Daoy (cell line): ENCODE data around the gene LRRC2. TPM values are rescaled to one million over a fixed set of nuclear protein-coding genes. Genes with fewer than 3 reads are reported as not detected.
A peak's percentile ranks its signal among the peaks of the same experiment; 100 is the strongest.
"Not testable (repeated sequence)": the region's sequence is repeated elsewhere in the genome, so short reads cannot be mapped to it uniquely, and the experiment has no call there.

Experiments used
- DNase-seq: peaks from one replicate; pipeline ENCODE4 v3.0.0-alpha.2; 2015; ENCODE audit warnings: low read depth
- total RNA-seq: library from RNA; depleted of rRNA; stranded (reverse); fragments of >200 nt; shearing (Covaris generic); gene quantifications from 2 replicates; pipeline ENCODE4 v1.2.3, GENCODE V29; 2014

The LRRC2 gene
- total RNA-seq, 1 experiment from 2014 or later: 0.40 TPM

DNA sequence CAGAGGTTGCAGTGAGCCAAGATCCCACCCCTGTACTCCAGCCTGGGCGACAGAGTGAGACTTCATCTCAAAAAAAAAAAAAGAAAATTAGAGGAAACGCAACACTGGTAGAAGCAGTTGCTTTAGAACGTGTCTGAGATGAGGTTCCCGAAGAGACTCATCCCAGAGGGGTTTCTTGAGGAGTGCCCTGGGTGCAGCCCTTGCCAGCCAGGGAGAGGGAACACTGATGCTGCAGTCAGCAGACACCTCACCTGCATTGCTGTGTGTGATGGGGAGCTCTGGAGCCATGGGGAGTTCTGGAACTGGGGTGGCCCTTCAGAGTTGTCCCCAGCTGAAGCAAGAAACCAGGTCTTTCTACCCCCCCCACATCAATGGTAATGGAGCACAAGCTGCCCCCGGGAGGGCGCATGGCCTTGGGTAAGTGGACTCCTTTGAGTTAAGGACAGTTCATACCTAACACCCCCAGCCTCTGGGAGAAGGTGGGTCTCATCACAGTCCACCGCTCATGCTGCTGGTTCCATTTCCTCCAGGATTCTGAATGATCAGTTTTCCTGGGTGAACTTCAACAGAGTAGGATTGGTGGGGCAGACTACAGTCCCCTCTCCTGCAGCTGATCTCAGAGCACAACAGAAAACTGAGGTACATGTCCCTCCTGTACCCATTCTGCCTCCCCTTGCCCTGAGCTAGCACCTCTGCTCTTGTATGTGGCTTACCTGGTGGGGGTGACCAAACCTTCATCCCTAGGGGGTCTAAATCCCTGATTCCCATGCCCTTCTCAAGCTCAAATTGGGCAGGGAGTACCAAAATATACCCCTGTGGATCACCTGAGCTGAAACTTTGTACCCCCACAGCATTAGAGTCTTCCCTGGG, 18.7 kb upstream of the LRRC2 start:
- DNase-seq: no peak

DNA sequence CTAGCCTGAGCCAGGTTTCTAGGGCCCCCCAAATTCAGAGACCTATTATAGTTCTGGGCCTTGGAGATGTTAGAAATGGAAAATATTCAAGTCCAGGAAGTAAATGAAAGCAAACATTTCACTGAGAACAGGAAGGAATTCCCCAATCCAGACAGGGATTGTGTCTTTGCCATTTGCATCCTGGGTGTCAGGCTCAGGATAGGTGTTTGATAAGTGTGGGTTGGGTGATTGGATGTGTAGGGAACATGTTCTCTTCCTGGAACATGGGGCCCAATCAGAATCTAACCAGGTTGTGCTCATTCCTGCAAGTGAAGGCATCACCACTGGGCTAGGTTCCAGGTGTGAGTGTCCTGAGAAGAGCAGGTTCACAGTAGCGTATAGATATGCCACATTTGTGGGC, 14.6 kb upstream of the LRRC2 start:
- no peak for DNase-seq

DNA sequence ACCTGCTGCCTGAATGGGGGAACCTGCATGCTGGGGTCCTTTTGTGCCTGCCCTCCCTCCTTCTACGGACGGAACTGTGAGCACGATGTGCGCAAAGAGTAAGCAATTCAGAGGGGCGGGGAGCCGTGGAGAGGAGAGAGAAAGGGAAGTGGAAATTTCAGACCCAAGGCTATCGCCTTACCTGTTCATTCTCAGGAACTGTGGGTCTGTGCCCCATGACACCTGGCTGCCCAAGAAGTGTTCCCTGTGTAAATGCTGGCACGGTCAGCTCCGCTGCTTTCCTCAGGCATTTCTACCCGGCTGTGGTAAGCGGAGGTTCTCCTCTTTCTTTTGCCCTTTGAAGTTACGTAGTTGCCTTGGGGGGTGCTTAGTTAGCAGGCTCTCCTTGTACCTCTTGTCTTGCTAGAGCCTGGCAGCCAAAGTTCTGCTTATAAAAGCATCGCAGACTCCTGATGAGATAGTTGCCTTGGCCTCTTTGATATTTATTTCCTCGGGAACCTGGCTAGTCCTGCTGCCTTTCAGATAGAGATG, 13.7 kb upstream of the LRRC2 start:
- no peak for DNase-seq

DNA sequence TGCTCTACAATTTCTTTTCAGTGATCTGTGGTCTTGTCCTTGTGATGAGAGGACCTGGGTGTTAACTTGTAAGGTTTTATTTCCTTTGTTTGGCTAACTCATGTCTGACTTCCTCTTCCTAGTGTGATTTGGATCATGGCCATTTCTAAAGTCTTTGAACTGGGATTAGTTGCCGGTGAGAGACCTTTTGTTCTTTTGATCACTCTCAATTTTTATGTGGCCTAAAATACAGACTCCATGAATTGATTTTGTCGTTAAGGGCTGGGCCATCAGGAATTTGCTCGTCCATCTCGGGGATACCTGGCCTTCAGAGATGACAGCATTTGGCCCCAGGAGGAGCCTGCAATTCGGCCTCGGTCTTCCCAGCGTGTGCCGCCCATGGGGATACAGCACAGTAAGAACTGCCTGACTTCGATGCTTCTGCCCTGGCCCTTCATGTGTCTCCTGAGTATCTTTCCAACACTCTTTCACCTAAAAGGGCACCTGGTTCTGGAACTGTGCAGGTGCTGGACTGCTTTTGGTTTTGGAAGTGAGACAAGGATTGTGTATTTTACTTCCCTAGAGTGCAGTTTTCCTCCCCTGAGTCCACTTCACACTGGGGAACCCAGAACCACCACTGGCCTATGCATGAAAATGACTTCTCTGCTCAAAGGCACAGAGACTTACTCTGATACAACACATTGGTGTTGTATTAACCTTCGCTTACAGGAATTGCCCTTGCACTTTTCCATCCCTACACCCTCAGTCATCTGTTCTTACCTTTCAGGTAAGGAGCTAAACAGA, 13.1 kb upstream of the LRRC2 start:
- DNase-seq: no peak

DNA sequence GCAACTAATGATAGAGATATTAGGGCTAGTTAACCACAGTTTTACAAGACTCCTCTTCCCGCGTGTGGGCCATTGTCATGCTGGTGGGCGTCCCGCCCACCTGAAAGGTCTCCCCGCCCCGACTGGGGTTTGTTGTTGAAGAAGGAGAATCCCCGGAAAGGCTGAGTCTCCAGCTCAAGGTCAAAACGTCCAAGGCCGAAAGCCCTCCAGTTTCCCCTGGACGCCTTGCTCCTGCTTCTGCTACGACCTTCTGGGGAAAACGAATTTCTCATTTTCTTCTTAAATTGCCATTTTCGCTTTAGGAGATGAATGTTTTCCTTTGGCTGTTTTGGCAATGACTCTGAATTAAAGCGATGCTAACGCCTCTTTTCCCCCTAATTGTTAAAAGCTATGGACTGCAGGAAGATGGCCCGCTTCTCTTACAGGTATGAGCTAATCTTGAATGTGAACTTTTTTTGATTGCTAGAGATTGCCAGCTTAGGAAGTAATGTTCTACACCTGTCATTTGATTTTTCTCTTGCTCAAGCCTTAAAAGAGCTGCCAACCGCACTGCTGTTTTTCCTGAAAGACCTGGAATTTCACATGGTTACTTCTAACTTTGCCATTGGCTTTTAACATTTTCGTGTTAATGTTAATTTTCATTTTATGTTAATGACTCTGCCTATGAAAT, 11.6 kb upstream of the LRRC2 start:
- DNase-seq: not testable (repeated sequence)

DNA sequence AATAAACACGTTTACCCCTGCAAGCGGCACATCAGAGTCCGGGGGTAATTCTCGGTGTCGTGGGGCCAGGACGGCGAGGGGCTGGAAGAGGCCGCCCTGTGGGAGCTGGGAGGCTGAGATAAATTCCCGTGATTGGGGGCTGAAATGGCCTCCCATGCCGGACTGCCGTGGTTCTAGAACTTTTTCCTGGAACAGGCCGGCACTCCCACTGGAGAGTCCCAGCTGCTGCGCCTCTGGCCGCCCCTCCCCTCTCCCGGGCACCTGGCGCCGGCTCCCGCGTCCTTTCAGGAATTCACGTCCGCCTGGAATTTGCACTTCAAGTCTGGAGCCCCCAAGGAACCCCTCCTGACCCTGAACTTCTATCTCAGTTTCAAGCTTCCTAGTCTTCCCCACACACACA, 10.8 kb upstream of the LRRC2 start:
- DNase-seq: no peak

DNA sequence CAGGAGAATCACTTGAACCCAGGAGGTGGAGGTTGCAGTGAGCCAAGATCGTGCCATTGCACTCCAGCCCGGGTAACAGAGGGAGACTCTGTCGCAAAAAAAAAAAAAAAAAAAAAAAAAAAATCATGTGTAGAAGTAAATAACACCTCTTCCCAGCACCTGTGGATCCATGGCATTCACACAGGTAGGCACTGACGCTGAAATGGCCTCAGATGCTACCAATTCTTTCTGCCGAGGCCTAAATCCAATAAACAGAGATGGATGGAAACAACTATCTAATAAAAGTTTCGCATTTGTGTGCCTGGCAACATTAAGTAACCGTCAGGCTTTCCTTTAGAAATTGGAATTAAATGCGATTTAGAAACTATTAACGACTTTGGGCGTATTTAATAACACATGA, 10.3 kb upstream of the LRRC2 start:
- DNase-seq: no peak

DNA sequence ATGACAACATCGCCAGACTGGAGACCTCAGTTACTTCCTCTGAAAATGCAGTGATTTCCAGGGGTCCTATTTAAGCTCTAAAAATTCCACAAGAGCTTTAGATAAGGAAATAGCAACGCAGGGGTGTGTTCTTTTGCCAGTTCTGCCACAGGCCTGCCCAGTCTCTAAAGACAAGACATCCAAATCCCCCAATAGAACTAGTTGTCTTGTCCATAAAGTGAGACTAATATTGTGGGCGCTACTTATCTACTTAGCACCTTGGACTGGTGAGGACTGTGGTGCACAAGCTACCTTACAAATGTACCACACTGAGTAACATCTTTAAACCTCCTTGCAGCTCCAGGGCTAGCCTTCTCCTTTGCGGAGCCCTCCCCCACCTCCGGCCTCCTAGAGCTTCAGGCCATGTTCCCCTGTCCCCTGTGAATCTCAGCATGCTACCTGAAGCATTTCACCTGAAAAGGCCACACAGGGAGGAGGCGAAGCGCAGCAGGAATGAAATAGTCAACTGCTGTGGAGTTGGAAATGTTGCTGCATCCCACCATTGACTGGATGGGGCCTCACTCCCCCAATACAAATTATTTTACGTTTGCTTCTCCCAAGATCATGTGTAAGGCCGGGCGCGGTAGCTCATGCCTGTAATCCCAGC, 9.6 kb upstream of the LRRC2 start:
- no peak for DNase-seq

DNA sequence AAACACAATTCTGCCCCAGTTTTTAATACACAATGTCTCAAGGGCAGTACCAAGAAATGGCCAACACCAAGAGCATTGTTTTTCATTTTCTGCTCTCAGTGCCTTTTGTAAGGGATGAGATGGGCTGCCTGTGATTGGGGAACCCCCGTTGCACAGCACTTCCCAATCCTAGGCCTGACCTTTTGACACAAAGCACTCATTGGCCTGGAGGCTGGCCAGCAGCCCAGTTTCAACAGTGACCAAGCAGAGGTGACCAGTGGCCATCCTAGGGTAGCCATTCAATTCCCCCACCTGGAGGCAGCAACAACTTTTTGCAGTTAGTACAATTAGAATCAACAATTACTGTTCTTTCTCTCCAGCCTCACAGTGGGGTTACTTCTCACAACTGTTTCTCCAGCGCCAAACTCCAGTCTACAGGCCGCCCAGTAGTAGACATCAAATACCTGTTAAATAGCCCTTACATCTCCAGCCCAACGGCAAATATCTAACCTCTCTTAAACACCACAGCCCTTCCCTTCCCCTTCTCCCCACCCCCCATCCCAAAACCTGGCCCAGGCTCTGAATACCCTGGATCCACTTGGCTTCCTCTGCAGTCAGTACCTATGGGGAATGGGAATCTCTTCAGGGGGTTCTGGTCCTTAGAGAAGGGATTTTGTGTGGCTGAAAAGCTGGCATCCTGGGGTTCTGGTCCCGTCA, 8.9 kb upstream of the LRRC2 start:
- DNase-seq: no peak

DNA sequence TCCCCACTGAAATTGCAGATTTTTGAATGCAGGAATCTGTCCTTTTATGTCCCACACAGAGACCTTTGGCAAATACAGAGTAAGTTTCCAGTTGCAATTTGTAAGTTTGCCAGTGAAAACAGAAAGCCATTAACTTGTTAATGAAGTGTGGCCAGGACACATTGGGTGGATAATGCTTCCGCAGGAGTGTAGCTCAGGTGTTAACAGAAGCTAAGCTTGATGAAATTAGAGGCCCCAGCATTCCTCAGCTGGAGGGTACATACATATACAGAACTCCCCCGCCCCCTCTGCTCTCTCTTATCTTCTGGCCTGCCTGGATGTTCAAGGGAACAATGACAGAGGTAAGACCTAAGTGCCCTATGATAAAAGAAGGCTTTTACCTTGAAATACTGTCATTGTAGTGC, 8.1 kb upstream of the LRRC2 start:
- DNase-seq: no peak

DNA sequence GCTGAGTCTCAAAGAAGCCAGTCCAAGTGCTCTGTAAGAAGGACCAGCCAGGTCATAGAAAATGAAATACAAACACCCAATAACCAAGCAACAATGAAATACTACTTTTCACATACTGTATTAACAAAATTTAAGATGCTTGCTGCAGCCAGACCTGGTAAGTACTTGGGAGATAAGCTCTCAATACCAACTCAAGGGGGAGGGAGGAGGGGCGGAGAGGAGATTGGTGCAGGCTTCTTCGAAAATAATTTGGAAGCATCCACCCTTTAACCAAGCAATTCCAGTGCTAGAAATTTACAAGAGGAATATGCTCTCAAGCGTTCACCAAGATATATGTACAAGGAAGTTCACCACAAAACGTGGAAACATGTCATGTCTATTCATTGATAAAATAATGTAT, 7.6 kb upstream of the LRRC2 start:
- DNase-seq: no peak

DNA sequence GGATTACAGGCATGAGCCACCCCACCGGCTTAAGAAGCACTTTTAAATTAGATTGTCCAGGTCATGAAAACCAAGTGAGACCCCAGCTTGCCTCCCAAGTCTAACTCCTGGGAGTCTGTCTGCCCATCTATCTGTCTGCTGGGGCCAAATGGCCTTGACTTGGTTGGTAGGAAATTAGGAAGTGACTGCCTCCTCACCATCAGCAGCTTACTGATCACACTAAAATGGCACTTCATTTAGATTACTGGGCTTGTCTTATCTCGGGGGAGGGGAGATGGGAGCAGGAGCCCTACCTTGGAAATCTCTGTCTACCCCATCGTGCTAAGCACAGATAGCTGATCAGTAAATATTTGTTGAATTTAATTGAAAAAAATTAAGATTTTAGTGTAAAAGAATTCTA, 5.6 kb upstream of the LRRC2 start:
- no peak for DNase-seq

DNA sequence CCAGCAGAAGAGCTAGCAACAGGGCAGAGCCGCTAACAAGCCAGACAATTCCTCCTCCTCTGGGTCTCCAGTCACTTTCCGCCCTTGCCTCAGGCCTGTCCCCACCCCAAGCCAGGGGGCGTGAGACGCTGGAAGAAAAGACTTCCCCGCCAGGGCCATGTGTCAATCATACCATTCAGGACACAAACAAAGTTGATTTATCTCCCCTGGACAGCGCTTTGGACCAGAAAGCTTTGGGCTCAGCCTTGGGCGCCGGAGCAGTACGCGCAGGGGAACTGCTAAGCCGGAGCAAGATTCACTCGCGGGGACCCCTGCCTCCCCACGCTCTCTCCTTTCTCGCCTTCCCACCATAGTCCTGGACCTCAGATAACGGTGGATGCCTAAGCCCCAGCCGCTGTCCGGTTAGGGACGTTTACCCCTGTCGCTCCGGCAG, 479 bp downstream of the LRRC2 start:
- no peak for DNase-seq

DNA sequence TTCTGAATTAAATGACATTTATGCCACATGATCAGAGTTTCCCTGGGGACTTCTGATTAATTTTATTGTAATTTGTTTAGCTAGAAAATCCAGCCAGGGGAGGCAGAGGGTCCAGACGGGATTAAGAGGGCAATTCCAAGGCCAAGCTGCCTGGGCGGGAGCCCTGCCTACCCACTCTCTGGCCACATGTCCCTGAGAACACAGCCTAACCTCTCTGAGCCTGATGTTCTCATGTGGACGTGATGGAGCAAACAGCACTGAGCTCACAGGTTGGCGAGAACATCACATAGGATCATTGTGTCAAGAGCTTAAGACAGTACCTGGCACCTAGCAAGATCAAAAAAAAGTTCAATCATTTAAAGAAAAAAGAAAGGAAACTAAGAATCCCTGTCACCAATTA, 1.0 kb downstream of the LRRC2 start:
- no peak for DNase-seq

DNA sequence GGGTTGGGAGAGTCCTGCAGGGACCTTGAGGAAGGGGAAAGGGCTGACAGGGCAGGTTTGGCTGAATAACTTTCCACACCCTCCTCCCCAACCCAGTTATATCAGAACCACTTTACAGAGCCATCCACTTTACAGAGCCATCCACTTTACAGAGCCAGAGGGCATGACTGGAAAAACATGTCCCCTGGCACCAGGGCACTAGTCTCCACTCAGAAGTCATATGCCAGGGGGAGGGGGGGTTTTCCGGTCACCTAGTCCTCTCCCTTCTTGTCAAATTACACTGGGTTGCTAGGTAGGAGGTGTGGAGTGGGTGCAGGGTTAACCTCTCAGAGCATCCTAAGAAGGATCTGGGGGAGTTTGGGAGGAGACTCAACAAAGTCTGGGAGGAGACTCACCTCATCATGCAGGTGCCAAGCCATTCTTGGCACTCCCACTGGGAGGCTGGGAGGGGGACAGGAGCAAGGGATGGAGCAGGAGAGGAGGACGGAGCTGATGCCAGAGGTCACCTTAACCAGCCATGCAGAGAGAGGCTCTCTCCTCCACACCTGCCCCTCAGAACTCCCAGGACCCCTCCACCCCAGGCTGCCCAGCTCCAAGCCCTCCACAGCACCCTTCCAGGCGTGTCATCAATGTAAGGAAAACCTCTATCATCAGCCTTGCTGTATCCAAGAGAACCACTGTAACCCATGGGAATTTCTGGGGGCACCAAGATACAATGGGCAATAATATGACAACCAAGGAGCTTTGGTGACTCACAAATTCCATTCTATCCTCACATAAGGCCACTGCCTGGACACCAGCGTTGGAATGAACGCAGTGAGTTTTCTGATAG, 1.7 kb downstream of the LRRC2 start:
- DNase-seq: no peak

DNA sequence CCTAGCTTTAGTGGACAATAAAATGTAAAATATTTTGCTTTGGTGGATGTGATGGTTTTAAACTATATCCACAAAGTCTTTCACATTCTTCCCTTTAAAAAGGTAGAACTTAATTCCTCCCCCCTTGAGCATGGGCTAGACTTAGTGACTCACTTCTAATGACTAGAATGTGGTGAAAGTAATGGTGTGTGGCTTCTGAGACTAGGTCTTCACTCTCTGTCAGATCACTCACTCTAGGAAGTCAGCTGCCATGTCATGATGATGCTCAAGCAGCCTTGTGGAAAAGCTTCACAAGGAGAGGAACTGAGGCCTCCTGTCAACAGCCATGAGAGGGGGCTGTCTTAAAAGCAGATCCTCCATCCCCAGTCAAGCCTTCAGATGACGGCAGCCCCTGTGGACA, 4.2 kb downstream of the LRRC2 start:
- DNase-seq: no peak

DNA sequence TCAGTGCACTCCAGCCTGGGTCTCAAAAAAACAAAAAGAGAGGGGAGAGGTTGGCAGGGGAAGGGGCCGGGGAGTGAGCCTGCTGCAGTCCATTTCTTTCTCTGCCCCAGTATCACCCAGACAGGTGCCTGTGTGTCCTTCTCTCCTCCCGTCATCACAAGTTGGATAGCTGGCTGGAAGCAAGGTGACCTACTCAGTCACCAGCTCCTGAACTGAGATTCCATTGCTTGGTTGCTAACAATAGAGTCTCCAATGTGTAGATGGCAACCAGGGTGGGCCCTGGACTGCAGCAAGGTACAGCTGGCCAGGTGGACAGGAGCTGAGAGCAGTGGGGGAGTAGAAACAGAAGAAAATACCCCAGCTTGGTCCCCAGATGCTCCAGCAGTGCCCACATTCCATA, 4.6 kb downstream of the LRRC2 start:
- DNase-seq: no peak

DNA sequence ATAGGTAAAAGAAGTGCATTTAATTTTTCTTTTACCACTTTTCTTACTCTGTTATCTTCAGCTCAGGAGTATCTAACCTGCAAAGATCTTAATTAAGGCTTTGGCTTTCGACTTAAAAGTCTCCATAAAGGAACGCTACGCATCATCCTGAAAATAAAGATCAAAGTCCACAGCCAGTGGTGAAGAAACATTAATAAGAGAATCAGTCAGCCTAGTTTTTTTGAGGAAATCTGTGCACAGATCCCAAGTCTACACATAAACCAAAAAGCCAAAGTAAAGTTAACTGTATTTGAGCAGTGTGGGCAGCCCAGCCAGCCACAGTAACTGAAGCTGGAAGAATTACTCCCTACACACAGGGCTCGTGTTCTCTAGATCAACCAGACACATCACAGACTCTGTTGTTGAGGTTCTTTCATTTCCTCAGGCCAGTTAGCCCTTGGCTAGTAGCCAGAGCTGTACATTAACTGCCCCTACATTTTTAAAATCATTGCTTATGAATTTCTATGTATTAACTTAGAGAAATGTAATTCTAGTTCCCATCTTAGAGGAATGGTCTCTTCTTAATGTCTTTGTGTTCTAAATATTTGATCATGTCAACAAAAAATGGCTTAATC, 6.9 kb downstream of the LRRC2 start:
- no peak for DNase-seq

DNA sequence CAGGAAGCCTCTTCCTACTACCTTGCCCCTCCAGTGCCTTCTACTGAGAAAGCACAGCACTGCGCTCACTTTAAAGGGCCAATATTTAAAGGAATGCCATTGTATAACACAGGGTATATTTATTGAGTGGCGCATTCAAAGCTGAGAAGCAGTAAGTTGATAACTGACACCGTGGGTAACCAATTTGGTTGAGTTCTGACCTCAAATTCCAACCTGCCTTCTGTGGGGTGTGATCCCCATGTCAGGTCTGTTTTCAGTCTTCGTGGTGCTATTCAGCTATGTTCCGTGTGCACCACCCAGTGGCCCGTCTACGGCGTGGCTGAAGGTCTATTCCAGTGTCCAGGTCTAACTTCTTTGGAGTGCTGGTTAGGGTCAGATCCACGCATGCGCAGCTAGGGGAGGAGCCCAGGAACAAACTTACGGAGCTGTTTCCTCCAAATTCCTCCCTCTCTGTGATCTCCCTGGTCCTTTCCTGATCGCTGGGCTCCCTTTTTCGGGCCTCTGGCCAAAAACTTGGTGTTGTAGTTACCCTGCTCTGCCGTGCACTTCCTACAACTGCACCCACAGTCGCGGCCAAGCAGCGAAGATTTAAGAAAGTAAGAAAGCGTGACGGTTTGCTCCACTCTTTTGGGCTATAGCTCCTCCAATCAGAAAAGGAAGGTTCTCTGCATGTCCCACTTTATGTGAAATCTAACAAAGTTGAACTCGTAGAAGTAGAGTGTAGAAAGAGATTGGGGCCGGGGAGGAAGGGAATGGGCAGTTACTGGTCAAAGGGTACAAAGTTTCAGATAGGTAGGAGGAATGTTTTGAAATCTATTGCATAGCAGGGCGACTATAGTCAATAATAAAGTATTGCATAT, 7.7 kb downstream of the LRRC2 start:
- peak; percentile 90 for DNase-seq
